ENCODE measurements around the gene GADD45GIP1. TPM values are rescaled to one million over a fixed set of nuclear protein-coding genes. Genes with fewer than 3 reads are reported as not detected.

GADD45GIP1 gene
- total RNA-seq, 1 experiment from 2014 or later = 36.7 TPM

GRCh38 chr19:12912571-12912970 lies 44.5 kb downstream of the GADD45GIP1 start:
- DNase-seq (ENCODE audit: low read depth, low spot score) (no peak), ATAC-seq (no peak)
- intact Hi-C loops (cut with micrococcal nuclease; ENCODE audit: unreplicated experiment) = no loop called here
- POLR2A ChIA-PET = no interaction called here
- H3K4me1 ChIP-seq (ENCODE audit: control insufficient read depth, insufficient read depth, low read length) = no peaks in the 10 kb centered on the region
- in situ Hi-C loops (cut with HindIII; ENCODE audit: low pct_unique_long_range_greater_than_20kb, low sequenced_read_pairs) = no loop called here
- H3K9me3 ChIP-seq (ENCODE audit: control insufficient read depth, insufficient read depth, low read depth, low read length) = no peaks in the 10 kb centered on the region
- H3K27ac ChIP-seq (ENCODE audit: low read length) = no peak overlapping the region
- no peaks in the 10 kb centered on the region for H3K36me3 ChIP-seq (ENCODE audit: control insufficient read depth, insufficient read depth, low read length)
- no TSS peak for BruUV-seq (replicated peaks)
- CTCF ChIA-PET = no interaction called here
- TF ChIP-seq TCF7L2 (IDR thresholded peaks at IDR 0.05; ENCODE audit: low read depth, low read length) (no peak), CTCF (IDR thresholded peaks at IDR 0.05) (no peak), REST (IDR thresholded peaks at IDR 0.05; ENCODE audit: insufficient read depth in 1 of 2, low read depth in 2 of 2, low read length in 1 of 2) (no peak), SIN3A (IDR thresholded peaks at IDR 0.05; ENCODE audit: borderline replicate concordance, insufficient read depth, low read depth, low read length) (no peak), POLR2AphosphoS5 (IDR thresholded peaks at IDR 0.05; ENCODE audit: low read depth, low read length) (no peak)
- H3K27me3 ChIP-seq (ENCODE audit: control insufficient read depth, insufficient read depth, low read length) = no peaks in the 10 kb centered on the region
- no peak overlapping the region for H3K4me3 ChIP-seq (ENCODE audit: low read depth in 2 of 2, low read length in 2 of 2)

GRCh38 chr19:12907166-12907565 lies 49.9 kb downstream of the GADD45GIP1 start:
- no TSS peak for BruUV-seq (replicated peaks)
- TF ChIP-seq REST (IDR thresholded peaks at IDR 0.05; ENCODE audit: insufficient read depth in 1 of 2, low read depth in 2 of 2, low read length in 1 of 2) (no peak), CTCF (IDR thresholded peaks at IDR 0.05) (no peak), TCF7L2 (IDR thresholded peaks at IDR 0.05; ENCODE audit: low read depth, low read length) (no peak), POLR2AphosphoS5 (IDR thresholded peaks at IDR 0.05; ENCODE audit: low read depth, low read length) (no peak), SIN3A (IDR thresholded peaks at IDR 0.05; ENCODE audit: borderline replicate concordance, insufficient read depth, low read depth, low read length) (no peak)
- in situ Hi-C loops (cut with HindIII; ENCODE audit: low pct_unique_long_range_greater_than_20kb, low sequenced_read_pairs) = no loop called here
- Histone ChIP-seq H3K4me1 (ENCODE audit: control insufficient read depth, insufficient read depth, low read length) (no peaks in the 10 kb centered on the region), H3K27ac (ENCODE audit: low read length) (no peak overlapping the region), H3K4me3 (ENCODE audit: low read depth in 2 of 2, low read length in 2 of 2) (no peak overlapping the region), H3K36me3 (ENCODE audit: control insufficient read depth, insufficient read depth, low read length) (no peaks in the 10 kb centered on the region), H3K9me3 (ENCODE audit: control insufficient read depth, insufficient read depth, low read depth, low read length) (no peaks in the 10 kb centered on the region), H3K27me3 (ENCODE audit: control insufficient read depth, insufficient read depth, low read length) (no peaks in the 10 kb centered on the region)
- ChIA-PET POLR2A (no interaction called here), CTCF (no interaction called here)
- DNase-seq (ENCODE audit: low read depth, low spot score) = no peak
- intact Hi-C loops (cut with micrococcal nuclease; ENCODE audit: unreplicated experiment) = no loop called here
- no peak for ATAC-seq

Small RNAs within 50 kb of the gene (microRNA-seq; reads per million reads assigned to microRNA genes)
- gene MIR5695 (ENCODE audit: unreplicated experiment) (not detected), gene MIR6515 (ENCODE audit: unreplicated experiment) (2.5 reads per million)

Other genes with a start within 250 kb of the GADD45GIP1 start
- 83.3 TPM for gene TNPO2, start 233.3 kb downstream of the GADD45GIP1 start, total RNA-seq (2021; ENCODE audit: unreplicated experiment)
- gene TRIR, start 222.5 kb downstream of the GADD45GIP1 start, total RNA-seq (2021; ENCODE audit: unreplicated experiment) = 143 TPM
- 69.9 TPM for gene GET3, start 219.7 kb downstream of the GADD45GIP1 start, total RNA-seq (2021; ENCODE audit: unreplicated experiment)
- not detected for gene BEST2, start 205.4 kb downstream of the GADD45GIP1 start, total RNA-seq (2021; ENCODE audit: unreplicated experiment)
- 14.3 TPM for gene HOOK2, start 181.7 kb downstream of the GADD45GIP1 start, total RNA-seq (2021; ENCODE audit: unreplicated experiment)
- gene JUNB, start 165.7 kb downstream of the GADD45GIP1 start, total RNA-seq (2021; ENCODE audit: unreplicated experiment) = 49.7 TPM
- 61.0 TPM for gene PRDX2, start 155.4 kb downstream of the GADD45GIP1 start, total RNA-seq (2021; ENCODE audit: unreplicated experiment)
- gene THSD8, start 155.2 kb downstream of the GADD45GIP1 start, total RNA-seq (2021; ENCODE audit: unreplicated experiment) = 24.8 TPM
- gene RNASEH2A, start 150.6 kb downstream of the GADD45GIP1 start, total RNA-seq (2021; ENCODE audit: unreplicated experiment) = 44.9 TPM
- 2.4 TPM for gene RTBDN, start 122.6 kb downstream of the GADD45GIP1 start, total RNA-seq (2021; ENCODE audit: unreplicated experiment)
- gene MAST1, start 118.7 kb downstream of the GADD45GIP1 start, total RNA-seq (2021; ENCODE audit: unreplicated experiment) = 3.1 TPM
- gene DNASE2, start 75.8 kb downstream of the GADD45GIP1 start, total RNA-seq (2021; ENCODE audit: unreplicated experiment) = 78.9 TPM
- gene KLF1, start 70.0 kb downstream of the GADD45GIP1 start, total RNA-seq (2021; ENCODE audit: unreplicated experiment) = 0.10 TPM
- gene GCDH, start 66.1 kb downstream of the GADD45GIP1 start, total RNA-seq (2021; ENCODE audit: unreplicated experiment) = 15.6 TPM
- 1.6 TPM for gene SYCE2, start 37.9 kb downstream of the GADD45GIP1 start, total RNA-seq (2021; ENCODE audit: unreplicated experiment)
- 80.3 TPM for gene FARSA, start 23.5 kb downstream of the GADD45GIP1 start, total RNA-seq (2021; ENCODE audit: unreplicated experiment)
- 1,060 TPM for gene CALR, start 18.6 kb downstream of the GADD45GIP1 start, total RNA-seq (2021; ENCODE audit: unreplicated experiment)
- 111 TPM for gene RAD23A, start 11.4 kb downstream of the GADD45GIP1 start, total RNA-seq (2021; ENCODE audit: unreplicated experiment)
- 0.54 TPM for gene DAND5, start 12.4 kb upstream of the GADD45GIP1 start, total RNA-seq (2021; ENCODE audit: unreplicated experiment)
- 144 TPM for gene NFIX, start 38.3 kb upstream of the GADD45GIP1 start, total RNA-seq (2021; ENCODE audit: unreplicated experiment)
- gene LYL1, start 145.6 kb upstream of the GADD45GIP1 start, total RNA-seq (2021; ENCODE audit: unreplicated experiment) = 0.23 TPM
- gene TRMT1, start 159.5 kb upstream of the GADD45GIP1 start, total RNA-seq (2021; ENCODE audit: unreplicated experiment) = 52.0 TPM
- gene NACC1, start 161.0 kb upstream of the GADD45GIP1 start, total RNA-seq (2021; ENCODE audit: unreplicated experiment) = 129 TPM
- 43.6 TPM for gene STX10, start 193.2 kb upstream of the GADD45GIP1 start, total RNA-seq (2021; ENCODE audit: unreplicated experiment)
- gene IER2, start 193.2 kb upstream of the GADD45GIP1 start, total RNA-seq (2021; ENCODE audit: unreplicated experiment) = 80.4 TPM

Measured in Panc1 (cell line).